ENCODE measurements around the gene ADAMTS19.

ADAMTS19 gene

GRCh38 chr5:129639331-129639730 lies 179.2 kb downstream of the ADAMTS19 start:
- Histone ChIP-seq H3K9me3 (no peaks in the 10 kb centered on the region), H3K4me3 (no peak overlapping the region), H3K4me1 (no peaks in the 10 kb centered on the region), H3K36me3 (no peaks in the 10 kb centered on the region), H3K27ac (no peak overlapping the region), H3K27me3 (no peaks in the 10 kb centered on the region)
- intact Hi-C loops (cut with DNase I; ENCODE audit: low total_unique reads): no loop called here
- no peak for TF ChIP-seq CTCF (IDR thresholded peaks at IDR 0.05)
- no peak for DNase-seq

DNA sequence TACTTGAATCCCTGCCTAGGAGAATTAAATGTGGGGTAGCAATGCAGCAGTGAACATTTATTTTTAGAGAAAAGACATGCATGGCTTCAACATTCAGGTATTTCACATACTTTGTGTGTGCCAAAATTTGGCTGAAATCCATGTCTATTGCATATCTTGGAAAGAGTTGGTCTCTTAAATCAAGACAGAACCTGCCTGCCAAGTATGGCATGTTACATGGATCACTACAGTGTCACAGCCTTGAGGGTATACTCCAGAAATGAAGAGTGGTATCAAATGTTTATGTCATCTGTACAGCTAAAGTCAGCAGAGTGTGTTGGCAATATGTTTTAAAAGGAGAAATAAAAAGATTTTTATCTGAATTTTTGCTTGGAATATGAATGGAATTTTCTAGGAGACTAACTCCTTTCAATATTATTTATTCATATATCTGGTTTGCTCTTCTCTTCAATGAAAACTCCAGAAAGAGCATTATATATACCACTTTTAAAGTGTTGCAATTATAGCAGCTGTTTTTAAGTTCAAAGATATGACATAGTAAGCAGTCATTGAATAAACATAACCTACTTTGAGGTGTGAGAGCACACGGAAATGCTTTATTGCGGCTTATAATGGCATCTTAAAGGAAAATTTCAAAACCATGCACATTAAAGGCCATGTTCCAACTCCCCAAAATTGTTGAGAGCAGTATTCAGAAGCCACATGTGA lies 192.4 kb downstream of the ADAMTS19 start:
- peaks cover 0 to 11% (median 5%) of the 10 kb centered on the region in 4 donors for H3K4me1 ChIP-seq
- no peak for TF ChIP-seq CTCF (IDR thresholded peaks at IDR 0.05)
- intact Hi-C loops (cut with DNase I; ENCODE audit: low total_unique reads): no loop called here
- H3K27ac ChIP-seq: no peak overlapping the region
- H3K27me3 ChIP-seq: no peaks in the 10 kb centered on the region
- H3K9me3 ChIP-seq: no peaks in the 10 kb centered on the region
- no peak overlapping the region for H3K4me3 ChIP-seq
- DNase-seq: no peak
- no peaks in the 10 kb centered on the region for H3K36me3 ChIP-seq

DNA sequence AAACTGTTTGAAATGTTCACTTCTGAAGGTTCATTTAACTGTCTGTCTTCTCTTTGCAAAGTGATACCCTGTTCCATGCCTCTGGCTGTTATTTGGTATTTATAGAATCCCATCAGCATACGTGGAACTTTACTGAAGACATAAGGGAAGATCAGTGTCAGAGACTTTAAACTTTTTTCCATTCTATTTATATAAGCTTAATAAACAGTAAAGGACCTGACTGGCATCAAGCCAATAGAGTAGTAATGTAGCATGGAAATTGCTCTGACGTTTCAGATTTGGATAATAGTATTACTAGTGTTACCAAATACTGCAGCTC lies 192.9 kb downstream of the ADAMTS19 start:
- no peaks in the 10 kb centered on the region for H3K36me3 ChIP-seq
- intact Hi-C loops (cut with DNase I; ENCODE audit: low total_unique reads): no loop called here
- H3K9me3 ChIP-seq: no peaks in the 10 kb centered on the region
- DNase-seq: no peak
- H3K27me3 ChIP-seq: no peaks in the 10 kb centered on the region
- H3K4me3 ChIP-seq: no peak overlapping the region
- no peak for TF ChIP-seq CTCF (IDR thresholded peaks at IDR 0.05)
- no peak overlapping the region for H3K27ac ChIP-seq
- H3K4me1 ChIP-seq: peaks cover 0 to 11% (median 5%) of the 10 kb centered on the region in 4 donors

DNA sequence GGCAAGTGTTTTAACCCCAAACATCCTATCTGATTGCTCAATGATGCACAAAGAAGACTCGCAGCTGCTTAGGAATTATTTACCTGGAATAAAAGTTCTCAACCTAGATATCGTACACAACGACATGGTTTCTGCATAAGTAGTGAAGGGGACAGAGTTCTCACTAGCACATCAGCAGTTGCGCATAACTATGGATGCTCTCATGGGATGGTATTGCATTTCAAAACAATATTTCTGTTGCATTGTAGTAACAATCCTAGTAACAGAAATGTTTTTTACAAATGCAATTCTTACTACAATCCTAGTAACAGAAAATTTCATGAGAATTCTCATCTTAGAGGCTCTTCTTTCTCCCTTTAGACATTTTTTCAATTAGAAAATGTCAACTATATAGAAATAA lies 193.3 kb downstream of the ADAMTS19 start:
- Histone ChIP-seq H3K27ac (no peak overlapping the region), H3K27me3 (no peaks in the 10 kb centered on the region), H3K9me3 (no peaks in the 10 kb centered on the region), H3K4me3 (no peak overlapping the region), H3K4me1 (peaks cover 0 to 11% (median 5%) of the 10 kb centered on the region in 4 donors), H3K36me3 (no peaks in the 10 kb centered on the region)
- no peak for TF ChIP-seq CTCF (IDR thresholded peaks at IDR 0.05)
- intact Hi-C loops (cut with DNase I; ENCODE audit: low total_unique reads): no loop called here
- no peak for DNase-seq

DNA sequence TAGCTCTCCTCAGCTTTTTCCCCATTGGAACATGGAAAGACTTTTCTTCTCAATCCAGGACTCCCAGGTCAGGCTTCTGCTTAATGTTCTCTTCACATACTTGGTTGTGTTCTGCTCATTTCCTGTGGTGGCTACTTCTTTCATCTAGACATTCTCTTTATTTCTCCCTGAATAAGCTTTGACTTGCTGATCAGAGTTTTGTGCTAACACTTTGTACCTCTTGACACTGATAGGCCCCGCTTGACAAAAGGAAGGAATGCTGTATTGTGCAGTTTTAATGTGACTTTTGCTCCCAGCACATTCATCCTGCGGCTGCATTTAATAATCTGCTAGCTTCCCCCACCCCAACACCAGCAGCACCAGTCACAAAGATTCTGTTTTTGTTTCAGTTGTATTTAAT lies 196.9 kb downstream of the ADAMTS19 start:
- H3K4me1 ChIP-seq: peaks cover 0 to 11% (median 5%) of the 10 kb centered on the region in 4 donors
- no peaks in the 10 kb centered on the region for H3K9me3 ChIP-seq
- no peak overlapping the region for H3K27ac ChIP-seq
- intact Hi-C loops (cut with DNase I; ENCODE audit: low total_unique reads): no loop called here
- TF ChIP-seq CTCF (IDR thresholded peaks at IDR 0.05): no peak
- no peaks in the 10 kb centered on the region for H3K36me3 ChIP-seq
- H3K27me3 ChIP-seq: no peaks in the 10 kb centered on the region
- no peak for DNase-seq
- H3K4me3 ChIP-seq: no peak overlapping the region

DNA sequence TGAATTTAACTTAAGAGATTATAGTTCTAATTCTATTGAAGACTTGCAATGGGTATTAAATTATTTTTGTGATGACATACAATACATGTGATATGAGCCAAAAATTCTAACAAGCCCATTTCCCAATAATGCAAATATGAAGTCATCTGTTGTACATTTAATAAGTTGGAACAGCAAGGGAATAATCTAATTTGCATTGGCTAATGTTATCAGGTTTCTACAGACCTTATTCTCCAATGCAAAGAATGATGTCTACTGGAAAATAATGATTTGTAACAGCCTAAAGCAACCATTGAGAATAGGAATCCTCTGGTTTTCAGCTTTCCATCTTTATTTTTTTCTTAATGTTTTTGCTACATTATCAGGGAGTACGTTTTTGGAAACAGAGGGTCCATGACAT lies 198.7 kb downstream of the ADAMTS19 start:
- no peaks in the 10 kb centered on the region for H3K9me3 ChIP-seq
- no peak overlapping the region for H3K4me3 ChIP-seq
- TF ChIP-seq CTCF (IDR thresholded peaks at IDR 0.05): no peak
- no peaks in the 10 kb centered on the region for H3K36me3 ChIP-seq
- no peak for DNase-seq
- intact Hi-C loops (cut with DNase I; ENCODE audit: low total_unique reads): no loop called here
- H3K27ac ChIP-seq: no peak overlapping the region
- no peaks in the 10 kb centered on the region for H3K27me3 ChIP-seq
- no peaks in the 10 kb centered on the region for H3K4me1 ChIP-seq

Measured in tibial artery (tissue), 4 donors.